Body of pancreas (tissue), 4 donors: Measurements from ENCODE around the gene MPHOSPH6. TPM values are rescaled to one million over a fixed set of nuclear protein-coding genes. Genes with fewer than 3 reads are reported as not detected.

Experiments
- ATAC-seq: fragments of 150-250 bp; one replicate; pipeline ENCODE4 v1.9.1; 2016
- DNase-seq, 4 donors: peaks; one replicate each; pipeline ENCODE4 v3.0.0-alpha.2; 2019
- H3K27ac ChIP-seq, 4 donors: fragments of 200-600 bp; sonication (generic); 1 replicate in 3 of 4; 2 replicates in 1 of 4; pipeline versions ENCODE4 v1.5.1 to v1.6.1; 2016 to 2019; ENCODE audit warnings: mild to moderate bottlenecking in 1 of 4, mixed read lengths in 1 of 4, moderate library complexity in 1 of 4
- H3K27me3 ChIP-seq, 2 donors: fragments of 200-600 bp; sonication (generic); one replicate each; pipeline ENCODE4 v1.6.0; 2016; ENCODE audit warnings: mild to moderate bottlenecking in 1 of 2
- H3K36me3 ChIP-seq, 2 donors: fragments of 200-600 bp; sonication (generic); replicated peaks in 1 of 2; 2 replicates each; pipeline ENCODE4 v1.5.1; 2016; ENCODE audit warnings: low read depth in 2 of 2; ENCODE audit not compliant: insufficient read depth in 1 of 2
- H3K4me1 ChIP-seq: fragments of 200-600 bp; sonication (generic); one replicate; pipeline ENCODE4 v1.6.0; 2016
- H3K4me3 ChIP-seq, 2 donors: fragments of 200-600 bp; sonication (generic); 1 replicate in 1 of 2; 2 replicates in 1 of 2; pipeline ENCODE4 v1.5.1; 2016 to 2019
- H3K9me3 ChIP-seq, 3 donors: fragments of 200-600 bp; sonication (generic); 1 replicate in 2 of 3; 2 replicates in 1 of 3; pipeline ENCODE4 v1.5.1; 2016
- POLR2A ChIP-seq, 3 donors: fragments of 450-650 bp; IDR thresholded peaks; one replicate each; pipeline ENCODE4 v1.6.1; 2016; ENCODE audit warnings: antibody characterized with exemption in 3 of 3, mild to moderate bottlenecking in 2 of 3
- WGBS, 2 donors: methylation state at CpG; one replicate each; pipeline ENCODE4 v1.1.5; 2017; 5-methylcytosine and 5-hydroxymethylcytosine counted together
- intact Hi-C: fragments of 100-400 bp; cut with DNase I; formaldehyde crosslinking; loops from one replicate; pipeline ENCODE4 v1.15.1; 2023
- total RNA-seq, 2 donors: library from RNA; depleted of rRNA; stranded (reverse); fragments of >200 nt; gene quantifications; one replicate each; pipeline ENCODE4 v1.1.0, GENCODE V29; 2016
- TF ChIP-seq, protein P1 (sequence below), 7 experiments: fragments of 450-650 bp in 4 of 7; fragments of 200-600 bp in 3 of 7; sonication (generic) in 3 of 7; IDR thresholded peaks; one replicate each; pipeline ENCODE4 v1.5.1; 2016 to 2019; ENCODE audit warnings: antibody characterized with exemption in 7 of 7

Gene MPHOSPH6
- total RNA-seq, 2 donors from 2014 or later: 13.5 to 21.0 TPM

DNA sequence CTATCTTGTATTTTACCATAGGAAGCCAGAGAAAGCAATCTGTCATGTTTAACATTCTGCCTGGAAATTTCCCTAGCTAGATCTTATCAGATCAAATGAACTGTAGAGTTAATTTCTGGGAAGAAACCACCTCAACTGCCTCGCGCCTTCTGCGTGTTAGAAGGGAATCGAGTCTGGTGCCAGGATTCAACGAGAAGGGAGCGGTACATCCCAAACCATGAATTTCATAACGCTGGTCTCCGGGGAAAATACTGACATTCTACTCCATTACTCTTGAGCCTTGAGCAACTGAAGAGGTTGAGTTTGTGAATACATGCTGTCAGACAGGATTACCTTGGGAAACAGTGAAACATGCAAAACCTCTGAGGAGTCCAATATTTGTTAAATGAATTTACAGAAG, 35.2 kb downstream of the MPHOSPH6 start:
- Histone ChIP-seq H3K9me3 (no peaks in the 10 kb centered on the region), H3K4me3 (no peak overlapping the region), H3K36me3 (no peaks in the 10 kb centered on the region), H3K27ac (no peak overlapping the region), H3K27me3 (no peaks in the 10 kb centered on the region), H3K4me1 (peaks cover 5% of the 10 kb centered on the region)
- TF ChIP-seq, protein P1, sequence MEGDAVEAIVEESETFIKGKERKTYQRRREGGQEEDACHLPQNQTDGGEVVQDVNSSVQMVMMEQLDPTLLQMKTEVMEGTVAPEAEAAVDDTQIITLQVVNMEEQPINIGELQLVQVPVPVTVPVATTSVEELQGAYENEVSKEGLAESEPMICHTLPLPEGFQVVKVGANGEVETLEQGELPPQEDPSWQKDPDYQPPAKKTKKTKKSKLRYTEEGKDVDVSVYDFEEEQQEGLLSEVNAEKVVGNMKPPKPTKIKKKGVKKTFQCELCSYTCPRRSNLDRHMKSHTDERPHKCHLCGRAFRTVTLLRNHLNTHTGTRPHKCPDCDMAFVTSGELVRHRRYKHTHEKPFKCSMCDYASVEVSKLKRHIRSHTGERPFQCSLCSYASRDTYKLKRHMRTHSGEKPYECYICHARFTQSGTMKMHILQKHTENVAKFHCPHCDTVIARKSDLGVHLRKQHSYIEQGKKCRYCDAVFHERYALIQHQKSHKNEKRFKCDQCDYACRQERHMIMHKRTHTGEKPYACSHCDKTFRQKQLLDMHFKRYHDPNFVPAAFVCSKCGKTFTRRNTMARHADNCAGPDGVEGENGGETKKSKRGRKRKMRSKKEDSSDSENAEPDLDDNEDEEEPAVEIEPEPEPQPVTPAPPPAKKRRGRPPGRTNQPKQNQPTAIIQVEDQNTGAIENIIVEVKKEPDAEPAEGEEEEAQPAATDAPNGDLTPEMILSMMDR (IDR thresholded peaks at IDR 0.05): no peak
- no peak for TF ChIP-seq POLR2A (IDR thresholded peaks at IDR 0.05)
- intact Hi-C loops: no loop called here
- no peak for ATAC-seq
- no peak for DNase-seq
- WGBS, 2 donors: 90 to 91% methylated on average over 8 of the region's 8 CpGs

DNA sequence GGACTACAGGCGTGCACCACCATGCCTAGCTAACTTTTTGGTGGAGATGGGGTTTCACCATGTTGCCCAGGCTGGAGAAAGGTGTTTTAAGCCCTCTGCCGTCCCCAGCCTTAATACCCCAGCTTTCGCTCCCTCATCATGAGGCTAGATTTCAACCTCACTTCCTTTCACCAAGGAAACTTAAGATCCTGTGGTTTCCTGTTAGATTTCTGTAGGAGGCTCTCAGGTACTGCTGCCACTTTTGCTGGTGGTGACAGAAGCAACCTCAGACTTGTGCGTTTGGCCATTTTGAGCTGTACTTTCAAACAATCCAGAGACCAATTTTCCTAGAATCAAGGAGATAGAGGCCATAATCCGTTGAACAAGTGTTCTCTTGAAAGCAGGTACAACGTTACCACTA, 36.2 kb downstream of the MPHOSPH6 start:
- Histone ChIP-seq H3K9me3 (no peaks in the 10 kb centered on the region), H3K27ac (no peak overlapping the region), H3K4me3 (no peak overlapping the region), H3K4me1 (peaks cover 5% of the 10 kb centered on the region), H3K27me3 (no peaks in the 10 kb centered on the region), H3K36me3 (no peaks in the 10 kb centered on the region)
- DNase-seq (no peak), ATAC-seq (no peak)
- 75 to 78% methylated on average over 6 of the region's 6 CpGs for WGBS, 2 donors
- intact Hi-C loops: no loop called here
- no peak for TF ChIP-seq POLR2A (IDR thresholded peaks at IDR 0.05)
- TF ChIP-seq, protein P1 (IDR thresholded peaks at IDR 0.05): no peak

DNA sequence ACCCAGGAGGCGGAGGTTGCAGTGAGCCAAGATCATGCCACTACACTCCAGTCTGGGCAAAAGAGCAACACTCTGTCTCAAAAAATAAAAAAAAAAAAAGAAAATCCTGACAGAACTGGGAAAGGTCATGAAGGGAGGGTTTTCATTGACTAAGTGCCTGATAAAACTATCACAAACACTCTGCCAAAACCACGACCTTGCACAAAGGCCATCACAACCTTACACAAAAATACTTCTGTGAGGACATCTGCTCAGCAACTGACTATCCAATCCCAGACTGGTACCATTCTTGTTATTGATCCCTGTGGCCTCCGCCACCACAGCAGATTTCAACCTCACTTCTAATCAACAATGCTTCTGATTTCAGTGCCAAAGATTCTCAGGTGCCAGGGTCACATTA, 40.1 kb downstream of the MPHOSPH6 start:
- no peak overlapping the region for H3K4me3 ChIP-seq
- DNase-seq: no peak
- TF ChIP-seq, protein P1 (IDR thresholded peaks at IDR 0.05): no peak
- TF ChIP-seq POLR2A (IDR thresholded peaks at IDR 0.05): no peak
- no peak for ATAC-seq
- H3K36me3 ChIP-seq: no peaks in the 10 kb centered on the region
- H3K9me3 ChIP-seq: no peaks in the 10 kb centered on the region
- H3K4me1 ChIP-seq: no peaks in the 10 kb centered on the region
- intact Hi-C loops: no loop called here
- no peaks in the 10 kb centered on the region for H3K27me3 ChIP-seq
- 66 to 71% methylated on average over 3 of the region's 3 CpGs for WGBS, 2 donors
- no peak overlapping the region for H3K27ac ChIP-seq

DNA sequence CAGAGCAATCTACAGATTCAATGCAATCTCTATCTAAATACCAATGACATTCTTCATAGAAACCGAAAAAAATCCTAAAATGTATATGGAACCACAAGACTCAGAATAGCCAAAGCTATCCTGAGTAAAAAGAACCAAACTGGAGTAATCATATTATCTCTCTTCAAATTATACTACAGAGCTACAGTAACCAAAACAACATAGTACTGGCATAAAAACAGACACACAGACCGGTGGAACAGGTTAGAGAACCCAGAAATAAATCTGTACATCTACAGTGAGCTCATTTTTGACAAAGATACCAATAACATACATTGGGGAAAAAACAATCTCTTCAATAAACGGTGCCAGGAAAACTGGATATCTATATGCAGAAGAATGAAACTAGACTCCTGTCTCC, 45.4 kb downstream of the MPHOSPH6 start:
- TF ChIP-seq, protein P1 (IDR thresholded peaks at IDR 0.05): no peak
- TF ChIP-seq POLR2A (IDR thresholded peaks at IDR 0.05): no peak
- Histone ChIP-seq H3K4me1 (no peaks in the 10 kb centered on the region), H3K9me3 (no peaks in the 10 kb centered on the region), H3K4me3 (no peak overlapping the region), H3K36me3 (no peaks in the 10 kb centered on the region), H3K27ac (no peak overlapping the region), H3K27me3 (no peaks in the 10 kb centered on the region)
- 79 to 82% methylated on average over 3 of the region's 3 CpGs for WGBS, 2 donors
- DNase-seq (no peak), ATAC-seq (no peak)
- intact Hi-C loops: no loop called here

DNA sequence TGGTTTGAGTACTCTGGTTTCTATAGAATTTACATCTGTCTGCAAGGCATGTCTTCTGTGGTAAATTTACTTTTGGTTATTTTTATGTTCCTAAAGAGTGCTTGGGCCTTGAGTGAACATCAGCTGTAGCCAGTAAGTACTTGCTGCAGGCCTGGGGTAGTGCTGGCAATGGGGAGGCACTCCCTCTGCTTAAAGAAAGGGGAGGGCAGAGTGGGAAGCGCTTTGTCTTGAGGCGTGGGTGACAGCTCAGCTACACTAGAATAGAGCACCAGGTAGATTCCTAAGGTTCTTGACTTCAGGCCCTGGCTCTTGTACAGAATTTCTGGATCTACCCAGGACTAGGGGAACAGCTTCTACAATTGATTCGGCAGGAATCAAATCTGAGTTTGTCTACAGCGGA, 50.6 kb downstream of the MPHOSPH6 start:
- Histone ChIP-seq H3K4me3 (no peak overlapping the region), H3K27ac (no peak overlapping the region), H3K36me3 (no peaks in the 10 kb centered on the region), H3K27me3 (no peaks in the 10 kb centered on the region), H3K9me3 (no peaks in the 10 kb centered on the region), H3K4me1 (no peaks in the 10 kb centered on the region)
- intact Hi-C loops: no loop called here
- 60 to 62% methylated on average over 4 of the region's 4 CpGs for WGBS, 2 donors
- TF ChIP-seq, protein P1 (IDR thresholded peaks at IDR 0.05): no peak
- no peak for TF ChIP-seq POLR2A (IDR thresholded peaks at IDR 0.05)
- no peak for ATAC-seq
- DNase-seq: no peak
